Mesenteric fat pad (tissue), 1 donor: ENCODE results near the gene AFF4. TPM values are rescaled to one million over a fixed set of nuclear protein-coding genes. Genes with fewer than 3 reads are reported as not detected.
"Not testable (repeated sequence)": the region's sequence is repeated elsewhere in the genome, so short reads cannot be mapped to it uniquely, and the experiment has no call there.

ENCODE experiments used
- DNase-seq: peaks from one replicate; pipeline ENCODE4 v3.0.0-alpha.2; 2020; ENCODE audit warnings: low spot score
- total RNA-seq: library from RNA; stranded (reverse); fragmentation: NEBNext Ultra II Directional; extraction: Animal tissue kit (Norgen Biotek cat#: 25700); gene quantifications from one replicate; pipeline ENCODE4 v1.2.1, GENCODE V29; 2021
- donor health status: DM: yes; HTN: yes; CAD: no.

AFF4 gene
- total RNA-seq, 1 donor from 2014 or later = 87.5 TPM

DNA sequence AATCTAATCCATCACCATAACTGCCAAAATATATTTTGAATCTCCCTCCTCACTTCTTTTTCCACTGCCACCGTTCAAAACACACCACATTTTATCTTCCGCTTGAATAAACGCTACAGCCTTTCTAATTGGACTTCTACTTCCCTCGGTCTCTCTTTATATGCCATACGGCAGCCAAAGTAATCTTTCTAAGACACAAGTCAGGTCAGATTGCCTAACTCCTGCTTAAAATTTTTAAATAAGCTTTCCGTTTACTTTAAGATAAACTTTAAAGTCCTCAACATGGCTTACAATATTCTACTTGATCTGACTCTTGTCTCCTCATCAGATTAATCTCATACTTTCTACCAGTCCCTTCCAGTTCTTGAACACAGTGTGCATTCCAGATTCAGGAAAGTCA is 9.7 kb downstream of the AFF4 start:
- no peak for DNase-seq

DNA sequence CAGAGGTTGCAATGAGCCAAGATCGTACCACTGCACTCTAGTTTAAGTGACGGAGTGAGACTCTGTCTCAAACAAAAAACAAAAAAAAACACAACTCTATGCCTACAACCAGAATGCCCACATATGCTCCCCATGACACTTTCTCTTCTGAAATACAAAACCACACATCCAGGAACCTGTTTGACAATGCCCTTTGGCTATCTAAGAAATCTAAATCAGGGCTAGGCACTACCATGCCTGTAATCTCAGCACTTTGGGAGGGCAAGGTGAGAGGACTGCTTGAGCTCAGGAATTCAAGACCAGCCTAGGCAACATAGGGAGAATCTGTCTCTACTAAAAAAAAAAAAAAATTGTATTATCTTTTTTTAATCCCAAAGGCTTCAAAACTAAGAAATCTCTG is 10.6 kb downstream of the AFF4 start:
- DNase-seq = no peak

DNA sequence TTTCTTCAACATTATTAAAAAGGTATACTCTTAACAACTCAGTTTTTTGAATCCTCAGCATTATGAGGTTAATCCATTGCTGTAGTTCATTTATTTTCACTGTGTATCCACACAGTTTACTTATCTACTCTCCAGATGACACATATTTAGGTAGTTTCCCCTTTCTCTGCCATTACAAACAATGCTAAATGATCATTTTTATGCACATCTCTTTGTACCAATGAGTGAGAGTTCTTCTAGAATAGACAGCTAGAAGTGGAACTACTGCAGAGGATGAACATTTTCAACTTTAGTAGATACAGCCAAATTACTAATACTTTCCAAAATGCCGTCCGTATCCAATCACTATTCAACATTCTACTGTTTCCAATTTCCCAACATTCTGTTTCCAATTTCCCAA is 11.5 kb downstream of the AFF4 start:
- DNase-seq = no peak

DNA sequence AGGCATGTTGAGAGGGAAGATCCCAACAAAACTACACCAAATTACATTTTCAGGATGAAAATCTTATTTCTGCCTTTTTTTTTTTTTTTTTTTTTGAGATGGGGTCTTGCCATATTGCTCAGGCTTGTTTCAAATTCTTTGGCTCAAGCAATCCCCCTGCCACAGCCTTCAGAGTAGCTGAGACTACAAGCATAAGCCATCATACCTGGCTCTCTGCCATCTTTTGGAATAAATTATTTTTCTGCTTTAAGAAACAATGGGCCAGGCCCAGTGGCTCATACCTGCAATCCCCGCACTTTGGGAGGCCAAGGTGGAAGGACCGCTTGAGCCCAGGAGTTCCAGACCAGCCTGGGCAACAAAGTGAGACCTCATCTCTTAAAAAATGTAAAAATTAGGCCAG is 14.3 kb downstream of the AFF4 start:
- no peak for DNase-seq

DNA sequence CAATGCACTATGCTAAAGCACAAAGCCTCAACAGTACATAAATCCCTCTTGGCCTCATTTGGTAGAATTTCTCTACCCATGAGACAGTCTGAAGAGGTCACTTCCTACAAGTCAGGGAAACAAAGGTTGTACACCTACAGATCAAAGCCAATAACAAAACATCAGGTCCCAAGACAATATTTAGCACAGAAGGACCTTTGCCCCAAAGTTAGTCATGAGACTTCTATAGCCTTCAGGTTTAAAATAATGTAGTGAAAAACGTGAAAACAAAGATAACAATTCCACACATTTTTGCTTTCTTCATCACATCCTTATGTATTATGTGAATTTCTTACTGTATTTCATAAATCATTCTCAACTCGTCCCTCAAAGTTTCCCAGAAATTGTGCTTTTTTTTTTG is 15.8 kb downstream of the AFF4 start:
- DNase-seq = no peak

DNA sequence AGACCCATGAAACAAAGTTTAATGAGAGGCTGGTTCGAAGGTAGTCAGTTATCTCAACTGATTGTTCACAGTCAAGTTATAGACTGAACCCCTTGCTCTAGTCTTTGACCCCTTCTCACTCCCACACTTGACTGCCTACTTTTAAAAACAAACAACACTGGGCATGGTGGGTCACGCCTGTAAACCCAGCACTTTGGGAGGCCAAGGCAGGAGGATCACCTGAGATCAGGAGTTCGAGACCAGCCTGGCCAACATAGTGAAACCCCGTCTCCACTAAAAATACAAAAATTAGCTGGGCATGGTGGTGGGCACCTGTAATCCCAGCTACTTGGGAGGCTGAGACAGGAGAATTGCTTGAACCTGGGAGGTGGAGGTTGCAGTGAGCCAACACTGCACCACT is 18.1 kb downstream of the AFF4 start:
- DNase-seq = not testable (repeated sequence)

DNA sequence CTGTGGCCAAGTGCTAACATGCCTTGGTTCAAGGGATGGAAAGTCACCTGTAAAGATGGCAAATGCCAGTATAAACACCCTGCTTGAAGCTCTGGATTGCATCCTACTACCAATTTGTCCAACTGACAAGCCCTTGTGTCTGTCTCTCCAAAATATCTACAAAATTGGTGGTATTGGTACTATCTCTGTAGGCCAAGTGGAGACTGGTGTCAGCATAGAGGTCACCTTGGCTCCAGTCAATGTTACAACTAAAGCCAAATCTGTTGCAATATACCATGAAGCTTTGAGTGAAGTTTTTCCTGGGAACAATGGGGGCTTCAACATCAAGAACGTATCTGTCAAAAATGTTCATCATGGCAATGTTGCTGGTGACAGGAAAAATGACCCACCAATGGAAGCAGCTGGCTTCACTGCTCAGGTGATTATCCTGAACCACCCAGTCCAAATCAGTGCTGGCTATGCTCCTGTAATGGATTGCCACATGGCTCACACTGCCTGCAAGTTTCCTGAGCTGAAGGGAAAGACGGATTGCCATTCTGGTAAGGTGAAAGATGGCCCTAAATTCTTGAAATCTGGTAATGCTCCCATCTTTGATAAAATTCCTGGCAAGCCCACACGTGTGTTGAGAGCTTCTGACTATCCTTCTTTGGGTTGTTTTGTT is 19.9 kb downstream of the AFF4 start:
- DNase-seq = no peak

DNA sequence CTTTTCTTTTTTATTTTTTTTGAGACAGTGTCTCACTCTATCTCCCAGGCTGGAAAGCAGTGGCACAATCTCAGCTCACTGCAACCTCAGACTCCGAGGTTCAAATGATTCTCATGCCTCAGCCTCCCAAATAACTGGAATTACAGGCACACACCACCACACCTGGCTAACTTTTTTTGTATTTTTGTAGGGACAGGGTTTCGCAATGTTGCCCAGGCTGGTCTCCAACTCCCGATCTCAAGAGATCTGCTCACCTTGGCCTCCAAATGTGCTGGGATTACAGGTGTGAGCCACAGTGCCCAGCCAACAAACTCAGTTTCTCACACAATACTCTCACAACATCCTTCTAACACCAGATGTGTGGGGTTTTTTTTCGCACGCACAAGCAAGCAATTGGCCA is 22.1 kb downstream of the AFF4 start:
- DNase-seq = no peak

DNA sequence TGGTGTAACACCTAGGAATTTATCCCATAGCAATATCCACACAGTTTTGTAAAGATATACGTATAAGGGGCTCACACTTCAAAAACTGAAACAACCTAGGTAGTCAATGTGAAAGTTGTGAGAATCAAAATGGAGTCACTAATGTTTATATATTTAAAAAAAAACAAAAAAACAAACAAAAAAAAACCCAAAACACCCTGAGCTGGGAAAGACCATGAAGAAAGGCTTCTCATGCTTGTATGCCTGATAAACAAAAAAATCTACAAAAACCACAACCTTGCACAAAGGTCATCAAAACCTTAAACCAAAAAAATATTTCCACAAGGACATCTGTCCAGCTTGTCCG is 35.4 kb downstream of the AFF4 start:
- DNase-seq = no peak

DNA sequence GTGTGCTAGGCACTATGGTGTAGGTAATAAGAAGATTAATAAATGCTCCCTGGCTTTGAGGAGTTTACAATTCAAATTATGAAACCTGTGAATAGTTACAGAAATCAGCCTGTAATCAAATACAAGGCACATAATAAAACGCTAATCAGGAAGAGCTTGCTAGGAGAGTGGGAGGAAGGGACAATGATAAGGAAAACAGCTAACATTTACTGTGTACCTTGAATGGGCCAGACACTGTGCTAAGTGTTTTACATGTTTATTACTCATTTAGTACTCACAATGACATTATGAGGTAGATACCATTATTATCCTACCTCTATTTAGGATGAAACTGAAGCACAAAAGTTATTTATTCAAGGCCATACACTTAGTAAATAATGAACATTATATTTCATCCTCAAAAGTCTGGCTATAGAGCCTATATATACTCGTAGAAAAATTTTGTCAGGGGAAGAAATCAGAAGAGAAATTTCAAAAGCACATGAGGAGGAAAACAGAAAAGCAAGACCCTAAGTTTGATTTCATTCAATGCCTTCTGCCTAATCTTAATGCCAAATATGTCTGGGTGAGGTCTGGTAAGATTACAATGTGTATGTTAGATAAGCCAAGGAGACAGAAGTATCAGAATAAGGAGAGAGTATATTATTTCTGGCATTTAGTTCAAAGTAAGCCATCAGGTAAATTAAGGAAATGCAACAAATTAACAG is 35.9 kb downstream of the AFF4 start:
- DNase-seq = no peak

DNA sequence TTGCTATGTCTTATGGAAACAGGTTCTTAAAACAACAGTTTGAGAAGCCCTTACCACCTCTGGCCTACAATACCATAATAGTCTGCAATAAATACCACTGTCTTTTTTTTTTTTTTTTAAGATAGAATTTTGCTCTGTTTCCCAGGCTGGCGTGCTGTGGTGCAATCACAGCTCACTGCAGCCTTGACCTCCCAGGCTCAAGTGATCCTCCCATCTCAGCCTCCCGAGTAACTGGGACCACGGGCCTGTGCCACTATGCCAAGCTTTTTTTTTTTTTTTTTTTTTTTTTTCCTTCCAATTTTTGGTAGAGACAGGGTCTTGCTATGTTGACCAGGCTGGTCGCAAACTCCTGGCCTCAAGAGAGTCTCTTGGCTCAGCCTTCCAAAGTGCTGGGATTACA is 37.0 kb downstream of the AFF4 start:
- DNase-seq = no peak

DNA sequence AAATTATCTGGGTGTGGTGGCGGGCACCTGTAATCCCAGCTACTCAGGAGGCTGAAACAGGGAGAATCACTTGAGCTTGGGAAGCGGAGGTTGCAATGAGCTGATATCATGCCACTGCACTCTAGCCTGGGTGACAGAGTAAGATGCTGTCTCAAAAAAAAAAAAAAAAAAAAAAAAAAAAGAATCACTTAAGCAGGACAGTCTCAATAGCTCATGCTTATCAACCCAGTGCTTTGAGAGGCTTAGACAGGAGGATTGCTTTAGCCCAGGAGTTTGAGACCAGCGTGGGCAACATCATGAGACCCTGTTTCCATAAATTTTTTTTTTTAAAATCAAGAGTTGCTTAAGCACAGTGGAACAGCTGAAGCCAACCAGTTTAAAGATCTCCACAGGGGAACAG is 47.3 kb downstream of the AFF4 start:
- DNase-seq = no peak

DNA sequence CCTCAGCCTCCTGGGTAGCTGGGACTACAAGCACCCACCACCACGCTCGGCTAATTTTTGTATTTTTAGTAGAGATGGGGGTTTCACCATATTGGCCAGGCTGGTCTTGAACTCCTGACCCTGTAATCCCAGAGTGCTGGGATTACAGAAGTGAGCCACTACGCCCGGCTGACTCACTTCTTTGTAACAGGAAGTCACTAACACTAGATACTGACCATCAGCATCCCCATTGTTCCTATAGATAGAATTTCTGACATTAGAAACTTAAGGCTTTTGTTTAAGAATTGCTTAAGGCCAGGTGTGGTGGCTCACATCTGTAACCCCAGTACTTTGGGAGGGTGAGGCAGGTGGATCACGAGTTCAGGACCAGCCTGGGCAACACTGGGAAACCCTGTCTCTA is 47.8 kb downstream of the AFF4 start:
- no peak for DNase-seq

DNA sequence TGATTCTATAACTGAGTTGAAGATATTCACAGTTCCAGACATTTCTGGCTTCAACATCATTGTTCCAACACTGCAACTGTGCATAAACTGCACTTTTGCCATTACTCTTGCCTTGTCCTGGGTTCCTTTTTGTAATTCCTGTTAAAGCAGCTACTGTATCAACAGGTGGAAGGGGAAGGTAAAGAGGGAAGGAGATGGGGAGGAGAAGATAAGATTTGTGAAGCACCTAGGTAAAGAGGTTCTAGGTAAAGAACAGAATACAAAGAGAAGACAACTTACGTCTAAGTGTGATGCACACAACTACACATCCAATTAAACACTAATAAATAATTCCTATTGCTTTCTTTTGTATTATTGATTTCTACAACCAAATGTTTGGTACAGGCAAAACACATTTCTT is 53.7 kb downstream of the AFF4 start:
- no peak for DNase-seq

DNA sequence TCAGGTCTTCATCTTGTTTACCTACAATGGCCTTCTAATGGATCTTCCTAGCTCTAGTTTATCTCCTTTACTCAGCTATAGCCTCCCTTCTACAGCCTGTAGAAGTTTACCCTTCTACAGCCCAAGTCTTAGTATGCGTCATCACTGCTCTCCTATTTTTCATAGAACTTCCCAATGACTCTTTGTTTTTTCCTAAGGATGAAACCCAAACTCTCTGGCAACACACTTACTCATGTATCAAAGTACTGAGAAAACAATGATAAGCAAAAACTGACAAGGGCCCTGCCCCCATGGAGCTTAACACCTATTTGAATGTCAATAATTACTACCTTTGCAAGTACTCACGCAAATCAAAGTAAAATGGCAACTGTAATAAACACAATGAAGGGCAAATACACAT is 56.3 kb downstream of the AFF4 start:
- DNase-seq = no peak

DNA sequence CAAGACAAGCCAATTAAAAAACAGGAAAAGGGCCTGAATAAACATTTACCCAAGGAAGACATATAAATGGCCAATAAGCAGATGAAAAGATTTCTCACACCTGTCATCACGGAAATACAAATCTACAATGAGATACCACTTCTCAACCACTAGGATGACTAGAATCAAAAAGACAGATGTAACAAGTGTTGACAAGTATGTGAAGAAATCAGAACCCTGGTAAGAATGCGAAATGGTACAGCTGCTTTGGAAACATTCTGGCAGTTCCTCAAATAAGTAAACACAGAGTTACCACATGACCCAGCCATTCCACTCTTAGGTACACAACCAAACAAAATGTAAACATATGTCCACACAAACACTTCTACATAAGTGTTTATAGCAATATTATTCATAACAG is 57.5 kb downstream of the AFF4 start:
- DNase-seq = no peak

DNA sequence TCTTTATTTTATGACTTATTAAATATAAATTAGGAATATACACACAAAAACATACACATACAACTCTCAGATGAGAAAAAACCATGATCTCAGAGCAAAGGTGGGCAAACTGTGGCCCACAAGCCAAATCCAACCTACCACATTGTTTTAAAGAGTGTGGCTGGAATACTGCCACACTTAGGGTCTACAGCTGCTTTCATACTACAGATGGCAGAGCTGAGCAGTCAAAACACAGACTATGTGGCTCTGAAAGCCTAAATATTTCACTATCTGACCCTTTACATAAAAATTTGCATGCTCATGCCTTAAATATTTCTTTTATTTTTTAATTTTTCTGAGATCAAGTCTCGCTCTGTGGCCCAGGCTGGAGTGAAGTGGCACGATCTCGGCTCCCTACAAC is 61.7 kb downstream of the AFF4 start:
- no peak for DNase-seq

DNA sequence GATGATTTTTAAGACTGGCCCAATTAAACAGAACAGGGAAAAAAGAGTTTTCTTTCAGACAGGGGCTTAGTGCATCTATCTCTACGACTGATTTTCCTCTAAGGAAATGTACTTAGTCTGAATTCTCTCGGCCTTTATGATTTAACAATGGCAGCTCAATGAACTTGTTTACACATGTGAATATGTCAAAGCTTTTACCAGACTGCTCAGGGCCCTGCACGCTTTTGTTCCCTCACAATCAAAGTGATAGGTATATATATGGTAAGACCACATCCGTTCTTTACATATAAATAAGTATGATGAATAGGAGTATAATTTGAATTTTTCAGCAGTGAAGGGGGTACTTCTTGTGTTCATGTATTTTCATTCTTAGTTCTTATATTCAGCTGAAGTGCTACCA is 62.4 kb downstream of the AFF4 start:
- DNase-seq = no peak

DNA sequence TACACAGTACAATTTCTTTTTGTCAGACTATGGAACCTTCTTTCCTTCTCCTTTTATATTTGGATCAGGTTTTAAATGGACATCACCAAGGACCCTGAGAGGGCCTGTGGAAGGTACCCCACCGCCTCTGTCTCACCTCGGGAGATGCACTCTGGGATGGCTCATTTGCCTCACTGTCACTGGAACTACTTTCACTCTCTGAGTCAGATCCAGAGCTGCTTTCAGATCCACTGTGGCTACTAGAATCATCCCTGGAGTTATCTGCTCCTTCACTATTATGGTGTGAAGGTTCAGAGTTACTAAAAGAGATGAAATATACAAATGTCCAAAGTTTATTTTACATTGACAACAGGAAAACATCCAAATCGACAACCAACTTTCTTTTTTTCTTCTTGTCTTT is 65.3 kb downstream of the AFF4 start:
- no peak for DNase-seq

DNA sequence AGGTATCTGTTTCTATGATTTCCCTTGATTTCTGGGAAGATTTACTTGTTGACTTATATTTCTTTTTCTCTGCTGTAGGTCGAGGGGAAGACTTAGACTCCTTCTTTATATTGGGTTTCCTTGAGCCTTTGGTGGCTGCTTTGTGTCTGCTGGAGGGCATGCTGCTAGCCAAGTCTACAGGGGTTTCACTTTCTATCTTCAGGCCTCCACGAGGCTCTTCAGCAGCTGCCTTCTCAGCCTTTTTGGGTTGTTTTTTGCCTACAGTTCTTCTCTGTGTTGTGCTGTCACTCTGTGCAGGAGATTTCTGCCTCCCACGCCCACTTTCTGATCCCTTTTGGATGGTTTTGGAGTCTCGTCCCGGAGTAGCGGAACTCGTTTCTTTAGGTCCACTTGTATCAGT is 66.7 kb downstream of the AFF4 start:
- DNase-seq = no peak

DNA sequence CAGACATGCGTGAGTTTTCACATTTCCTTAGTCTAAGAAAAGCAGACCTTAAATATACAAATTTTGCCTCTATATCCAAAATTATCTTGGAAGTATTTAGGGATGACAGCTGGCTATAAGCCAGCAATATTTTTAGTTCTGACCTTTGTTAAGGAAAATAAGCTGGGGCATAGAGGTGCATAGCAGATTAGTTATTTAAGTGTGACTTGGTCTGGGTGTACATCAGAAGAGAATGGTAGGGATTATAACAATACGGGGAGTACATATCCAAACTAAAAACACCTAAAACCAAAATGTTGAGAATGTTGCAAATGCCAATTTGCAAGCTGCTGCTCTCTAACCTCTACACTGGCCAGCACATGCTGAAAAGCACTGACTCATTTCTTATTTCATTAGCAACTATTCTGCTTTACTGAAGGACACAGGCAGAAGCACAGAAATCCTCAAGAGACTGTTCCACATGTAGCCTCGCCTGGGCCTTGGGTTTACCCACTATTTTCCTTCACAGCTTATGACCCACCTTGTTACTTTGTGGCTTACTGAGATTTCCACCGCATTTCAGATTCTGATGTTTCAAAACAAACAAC is 67.6 kb downstream of the AFF4 start:
- DNase-seq = no peak

DNA sequence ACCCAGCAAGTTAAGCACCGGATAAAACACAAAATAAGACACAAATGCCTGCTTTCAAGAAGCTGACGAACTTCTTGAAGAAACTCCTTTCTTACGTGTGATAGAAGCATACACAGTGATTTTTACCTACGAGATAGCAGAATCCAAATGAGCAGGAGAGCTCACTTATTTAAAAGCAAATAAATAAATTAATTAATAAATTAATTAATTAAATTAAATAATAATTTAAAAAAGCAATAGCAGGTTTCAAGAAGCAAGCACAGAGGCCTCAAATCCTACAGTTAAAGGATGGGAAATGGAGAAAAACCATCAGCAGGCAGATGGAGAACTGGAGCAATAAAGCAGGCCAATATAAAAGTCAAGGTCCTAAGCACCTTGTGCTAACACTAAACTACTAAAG is 72.6 kb downstream of the AFF4 start:
- no peak for DNase-seq

DNA sequence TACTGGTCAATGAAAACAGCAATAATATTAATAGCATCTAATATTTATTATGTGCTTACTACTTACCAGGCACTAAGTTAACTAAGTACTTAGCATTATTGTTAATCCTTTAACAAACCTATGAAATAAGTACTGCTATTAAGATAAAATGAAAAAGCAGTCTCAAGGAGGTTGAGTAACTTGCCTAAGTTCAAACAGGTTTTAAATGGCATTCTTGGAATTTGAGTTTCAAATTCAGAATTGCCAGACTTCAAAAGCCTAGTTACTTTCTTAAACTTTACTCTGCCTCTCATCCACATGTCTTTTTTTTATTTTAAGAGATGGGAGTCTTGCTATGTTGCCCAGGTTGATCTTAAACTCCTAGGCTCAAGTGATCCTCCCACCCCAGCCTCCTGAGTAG is 73.9 kb downstream of the AFF4 start:
- DNase-seq = no peak
